Hepatocyte (in vitro differentiated cells): ENCODE results near the gene KCNN2. TPM values are rescaled to one million over a fixed set of nuclear protein-coding genes. Genes with fewer than 3 reads are reported as not detected.
"Not testable (repeated sequence)": the region's sequence is repeated elsewhere in the genome, so short reads cannot be mapped to it uniquely, and the experiment has no call there.

ENCODE experiments used
- DNase-seq: peaks from one replicate; pipeline ENCODE4 v3.0.0-alpha.2; 2016; ENCODE audit warnings: low spot score
- H2AFZ ChIP-seq: fragments of 200-600 bp; sonication (generic); 2 replicates; pipeline ENCODE4 v1.6.0; 2016; ENCODE audit warnings: antibody characterized with exemption, mild to moderate bottlenecking
- H3K27ac ChIP-seq: fragments of 200-600 bp; sonication (generic); 2 replicates; pipeline ENCODE4 v1.5.1; 2016; ENCODE audit warnings: mild to moderate bottlenecking
- H3K27me3 ChIP-seq: fragments of 200-600 bp; sonication (generic); 2 replicates; pipeline ENCODE4 v1.6.1; 2016
- H3K36me3 ChIP-seq: fragments of 200-600 bp; sonication (generic); replicated peaks from 2 replicates; pipeline ENCODE4 v1.5.1; 2016; ENCODE audit warnings: low read depth; ENCODE audit not compliant: insufficient read depth
- H3K4me1 ChIP-seq: fragments of 200-600 bp; sonication (generic); 2 replicates; pipeline ENCODE4 v1.5.1; 2016; ENCODE audit warnings: mild to moderate bottlenecking, moderate library complexity; ENCODE audit not compliant: insufficient read depth
- H3K4me2 ChIP-seq: fragments of 200-600 bp; sonication (generic); 2 replicates; pipeline ENCODE4 v1.6.0; 2016
- H3K4me3 ChIP-seq: fragments of 200-600 bp; sonication (generic); 2 replicates; pipeline ENCODE4 v1.5.1; 2016; ENCODE audit warnings: mild to moderate bottlenecking
- H3K79me2 ChIP-seq: fragments of 200-600 bp; sonication (generic); 2 replicates; pipeline ENCODE4 v1.6.0; 2017; ENCODE audit warnings: mild to moderate bottlenecking
- H3K9me2 ChIP-seq: fragments of 200-600 bp; sonication (generic); replicated peaks from 2 replicates; pipeline ENCODE4 v1.6.0; 2017; ENCODE audit warnings: mild to moderate bottlenecking; ENCODE audit not compliant: insufficient read depth
- H3K9me3 ChIP-seq: fragments of 200-600 bp; sonication (generic); 2 replicates; pipeline ENCODE4 v1.5.1; 2016; ENCODE audit warnings: low read depth, mild to moderate bottlenecking
- H4K20me1 ChIP-seq: fragments of 200-600 bp; sonication (generic); 2 replicates; pipeline ENCODE4 v1.6.0; 2016; ENCODE audit warnings: mild to moderate bottlenecking; ENCODE audit not compliant: insufficient read depth, poor library complexity, severe bottlenecking
- EZH2 ChIP-seq: fragments of 200-600 bp; sonication (generic); IDR thresholded peaks from 2 replicates; pipeline ENCODE4 v1.6.1; 2016; ENCODE audit warnings: antibody characterized with exemption, mild to moderate bottlenecking, borderline replicate concordance
- EZH2phosphoT487 ChIP-seq: fragments of 200-600 bp; sonication (generic); IDR thresholded peaks from one replicate; pipeline ENCODE4 v1.6.1; 2018; ENCODE audit warnings: antibody characterized with exemption, mild to moderate bottlenecking, low read depth, moderate library complexity; ENCODE audit not compliant: unreplicated experiment, severe bottlenecking
- WGBS: methylation state at CpG from one replicate; pipeline ENCODE4 v1.1.6; 2016; ENCODE audit warnings: low lambda C conversion rate; ENCODE audit errors: missing lambda C conversion rate; 5-methylcytosine and 5-hydroxymethylcytosine counted together
- polyA plus RNA-seq: library from polyadenylated mRNA; unstranded; fragments of >200 nt; fragmentation: Nextera tagmentation; extraction: Ambion mirVana; gene quantifications from 2 replicates; pipeline ENCODE4 v1.2.1, GENCODE V29; 2016
- total RNA-seq: library from RNA; depleted of rRNA; stranded (reverse); fragments of >200 nt; gene quantifications from 2 replicates; pipeline ENCODE4 v1.2.3, GENCODE V29; 2014
- TF ChIP-seq, protein P1 (sequence below): fragments of 200-600 bp; sonication (generic); IDR thresholded peaks from 2 replicates; pipeline ENCODE4 v1.5.1; 2016; ENCODE audit warnings: antibody characterized with exemption, mild to moderate bottlenecking; ENCODE audit not compliant: poor library complexity

The KCNN2 gene
- total and polyA plus RNA-seq, 2 experiments from 2014 or later: 3.9 to 6.4 TPM

DNA sequence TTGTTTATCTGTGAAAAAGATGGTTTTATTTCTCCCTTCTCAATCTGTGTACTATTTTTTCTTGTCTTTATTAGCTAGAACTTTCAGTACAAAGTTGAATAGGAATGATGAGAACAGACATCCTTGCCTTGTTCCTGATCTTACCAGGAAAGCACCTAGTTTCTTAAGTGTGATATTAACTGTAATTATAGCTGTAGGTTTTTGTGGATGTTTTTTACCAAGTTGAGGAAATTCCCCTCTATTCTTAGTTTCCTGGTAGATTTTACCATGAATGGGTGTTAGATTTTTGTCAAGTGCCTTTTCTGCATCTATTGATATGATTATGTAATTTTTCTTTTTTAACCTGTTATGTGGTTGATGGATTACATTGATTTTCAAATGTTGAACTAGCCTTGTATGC, 68.7 kb downstream of the KCNN2 start:
- DNase-seq: no peak
- Histone ChIP-seq H3K27ac (no peak overlapping the region), H3K4me2 (no peak overlapping the region), H3K4me3 (no peak overlapping the region), H3K79me2 (no peaks in the 10 kb centered on the region), H3K36me3 (no peaks in the 10 kb centered on the region), H4K20me1 (no peaks in the 10 kb centered on the region), H3K9me3 (no peaks in the 10 kb centered on the region), H3K27me3 (no peaks in the 10 kb centered on the region), H3K4me1 (no peaks in the 10 kb centered on the region), H3K9me2 (no peaks in the 10 kb centered on the region), H2AFZ (no peak overlapping the region)
- TF ChIP-seq, protein P1, sequence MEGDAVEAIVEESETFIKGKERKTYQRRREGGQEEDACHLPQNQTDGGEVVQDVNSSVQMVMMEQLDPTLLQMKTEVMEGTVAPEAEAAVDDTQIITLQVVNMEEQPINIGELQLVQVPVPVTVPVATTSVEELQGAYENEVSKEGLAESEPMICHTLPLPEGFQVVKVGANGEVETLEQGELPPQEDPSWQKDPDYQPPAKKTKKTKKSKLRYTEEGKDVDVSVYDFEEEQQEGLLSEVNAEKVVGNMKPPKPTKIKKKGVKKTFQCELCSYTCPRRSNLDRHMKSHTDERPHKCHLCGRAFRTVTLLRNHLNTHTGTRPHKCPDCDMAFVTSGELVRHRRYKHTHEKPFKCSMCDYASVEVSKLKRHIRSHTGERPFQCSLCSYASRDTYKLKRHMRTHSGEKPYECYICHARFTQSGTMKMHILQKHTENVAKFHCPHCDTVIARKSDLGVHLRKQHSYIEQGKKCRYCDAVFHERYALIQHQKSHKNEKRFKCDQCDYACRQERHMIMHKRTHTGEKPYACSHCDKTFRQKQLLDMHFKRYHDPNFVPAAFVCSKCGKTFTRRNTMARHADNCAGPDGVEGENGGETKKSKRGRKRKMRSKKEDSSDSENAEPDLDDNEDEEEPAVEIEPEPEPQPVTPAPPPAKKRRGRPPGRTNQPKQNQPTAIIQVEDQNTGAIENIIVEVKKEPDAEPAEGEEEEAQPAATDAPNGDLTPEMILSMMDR: no peak
- TF ChIP-seq EZH2phosphoT487 (no peak), EZH2 (no peak)

DNA sequence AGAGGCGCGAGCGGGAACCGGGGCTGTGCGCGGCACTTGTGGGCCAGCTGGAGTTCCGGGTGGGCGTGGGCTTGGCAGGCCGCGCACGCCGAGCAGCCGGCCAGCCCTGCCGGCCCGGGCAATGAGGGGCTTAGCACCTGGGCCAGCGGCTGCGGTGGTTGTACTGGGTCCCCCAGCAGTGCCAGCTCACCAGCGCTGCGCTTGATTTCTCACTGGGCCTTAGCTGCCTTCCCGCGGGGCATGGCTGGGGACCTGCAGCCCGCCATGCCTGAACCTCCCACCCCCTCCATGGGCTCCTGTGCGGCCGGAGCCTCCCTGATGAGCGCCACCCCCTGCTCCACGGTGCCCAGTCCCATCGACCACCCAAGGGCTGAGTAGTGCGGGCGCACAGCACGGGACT, 70.8 kb downstream of the KCNN2 start:
- 99% methylated on average over 15 of the region's 30 CpGs for WGBS
- H3K79me2 ChIP-seq, H3K4me3 ChIP-seq, H3K36me3 ChIP-seq, H3K27ac ChIP-seq, DNase-seq, H3K4me2 ChIP-seq, H2AFZ ChIP-seq, H4K20me1 ChIP-seq, H3K9me3 ChIP-seq, H3K27me3 ChIP-seq, H3K9me2 ChIP-seq, H3K4me1 ChIP-seq: not testable (repeated sequence)

DNA sequence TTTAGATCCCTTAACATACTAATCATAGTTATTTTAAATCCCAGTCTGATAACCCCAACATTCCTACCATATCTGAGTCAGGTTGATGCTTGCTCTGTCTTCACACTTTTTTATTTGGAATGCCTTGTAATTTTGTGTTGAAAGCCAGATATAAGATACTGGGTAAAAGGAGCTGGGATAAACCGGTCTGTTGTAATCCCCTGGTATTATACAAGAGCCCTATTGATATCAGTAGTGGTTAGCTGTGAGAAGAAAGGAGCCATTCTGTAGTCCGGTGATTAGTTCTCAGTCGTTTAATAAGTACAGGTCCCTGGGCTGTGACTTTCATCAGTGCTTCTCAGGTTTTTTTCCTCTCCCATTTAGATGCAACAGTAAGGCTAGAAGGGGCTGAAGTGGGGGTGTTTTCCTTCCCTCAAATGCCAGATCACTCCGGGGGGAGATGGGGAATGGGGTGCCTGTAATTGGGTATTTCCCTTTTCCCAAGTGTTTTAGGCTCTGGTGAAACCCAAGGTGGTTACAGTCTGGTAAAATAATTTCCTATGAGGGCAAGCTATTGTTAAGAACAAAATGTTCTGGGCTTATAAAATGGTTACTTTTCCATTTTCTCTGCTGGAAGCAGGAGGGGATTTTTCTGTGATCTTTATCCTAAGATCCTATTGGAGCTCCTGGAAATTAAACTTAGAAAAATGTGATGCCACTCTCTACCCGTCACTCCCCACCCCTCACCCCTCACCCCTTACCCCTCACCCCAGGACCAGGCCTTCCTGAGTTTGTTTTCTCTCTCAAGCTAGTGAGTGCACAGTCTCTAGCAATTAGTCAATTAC, 72.7 kb downstream of the KCNN2 start:
- TF ChIP-seq, protein P1: no peak
- TF ChIP-seq EZH2phosphoT487: no peak
- TF ChIP-seq EZH2: no peak
- DNase-seq: no peak
- H3K27ac ChIP-seq: no peak overlapping the region
- WGBS: 30% methylated on average over 5 of the region's 5 CpGs
- no peaks in the 10 kb centered on the region for H3K9me3 ChIP-seq
- H2AFZ ChIP-seq: no peak overlapping the region
- H4K20me1 ChIP-seq: no peaks in the 10 kb centered on the region
- H3K4me2 ChIP-seq: peak overlapping the region; percentile 14
- no peak overlapping the region for H3K4me3 ChIP-seq
- no peaks in the 10 kb centered on the region for H3K4me1 ChIP-seq
- H3K36me3 ChIP-seq: no peaks in the 10 kb centered on the region
- no peaks in the 10 kb centered on the region for H3K79me2 ChIP-seq
- H3K9me2 ChIP-seq: no peaks in the 10 kb centered on the region
- H3K27me3 ChIP-seq: no peaks in the 10 kb centered on the region

DNA sequence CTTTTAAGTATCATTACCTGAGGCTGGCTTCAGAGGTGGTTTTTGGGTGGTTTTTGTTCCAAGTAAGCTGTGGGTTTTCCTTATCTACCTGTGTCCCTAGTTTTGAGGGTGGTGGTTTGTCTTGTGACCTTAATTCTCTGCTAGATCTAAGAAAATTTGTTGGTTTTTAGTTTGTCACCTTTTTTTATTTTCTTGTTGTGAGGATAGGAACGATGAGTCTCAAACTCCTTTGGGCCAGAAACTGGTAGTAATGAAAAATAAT, 73.3 kb downstream of the KCNN2 start:
- Histone ChIP-seq H2AFZ (no peak overlapping the region), H3K4me2 (no peak overlapping the region), H3K4me1 (no peaks in the 10 kb centered on the region), H3K36me3 (no peaks in the 10 kb centered on the region), H3K27me3 (no peaks in the 10 kb centered on the region), H3K9me3 (no peaks in the 10 kb centered on the region), H3K27ac (no peak overlapping the region), H4K20me1 (no peaks in the 10 kb centered on the region), H3K4me3 (no peak overlapping the region), H3K9me2 (no peaks in the 10 kb centered on the region), H3K79me2 (no peaks in the 10 kb centered on the region)
- no peak for TF ChIP-seq EZH2
- TF ChIP-seq, protein P1: no peak
- no peak for TF ChIP-seq EZH2phosphoT487
- DNase-seq: no peak
- 71% methylated on average over 1 of the region's 1 CpG for WGBS
